A549 (cell line): ENCODE measurements around the gene FMO5. TPM values are rescaled to one million over a fixed set of nuclear protein-coding genes. Genes with fewer than 3 reads are reported as not detected.
A peak's percentile ranks its signal among the peaks of the same experiment; 100 is the strongest.

Source experiments
- ATAC-seq, 2 experiments: fragments of 200-7000 bp in 1 of 2; fragments of >200 bp in 1 of 2; cut with Nextera tagmentation in 1 of 2; cut with Tn5 transposase in 1 of 2; 3 replicates each; pipeline versions ENCODE4 v1.8.0 to v1.9.1; 2018 to 2020; ENCODE audit warnings: mild to moderate bottlenecking in 1 of 2, moderate library complexity in 1 of 2
- CTCF ChIA-PET: fragments of 300-600 bp; sonication (Branson Sonifier 250); formaldehyde crosslinking; extraction: SDS; loops from one replicate; lab custom pipeline; 2021; ENCODE audit warnings: antibody characterized with exemption, inconsistent platforms; lab: Yijun Ruan, JAX
- POLR2A ChIA-PET: fragments of 350-600 bp; formaldehyde crosslinking; extraction: SDS; loops from one replicate; lab custom pipeline; 2021; ENCODE audit warnings: antibody characterized with exemption, inconsistent platforms; lab: Yijun Ruan, JAX
- DNase-seq, 2 experiments: peaks; one replicate each; pipeline versions ENCODE4 v3.0.0 to v3.0.0-alpha.2; 2011 to 2016; ENCODE audit warnings: low read depth in 1 of 2, low spot score in 1 of 2
- FAIRE-seq: peaks from 2 replicates; lab custom pipeline; 2011; peaks lifted over from hg19 to GRCh38; lab: Jason Lieb, UNC
- H3K27ac ChIP-seq, 2 experiments: fragments of >200 bp; sonication (Bioruptor Twin); formaldehyde crosslinking; 3 replicates each; pipeline ENCODE4 v1.5.1; 2016 to 2017
- H3K4me1 ChIP-seq: fragments of >200 bp; sonication (Bioruptor Twin); formaldehyde crosslinking; 3 replicates; pipeline ENCODE4 v1.6.1; 2016
- H3K4me2 ChIP-seq: fragments of >200 bp; sonication (Bioruptor Twin); formaldehyde crosslinking; 3 replicates; pipeline ENCODE4 v1.6.1; 2016
- H3K4me3 ChIP-seq: fragments of >200 bp; sonication (Bioruptor Twin); formaldehyde crosslinking; 3 replicates; pipeline ENCODE4 v1.5.1; 2016
- H3K9me3 ChIP-seq: fragments of >200 bp; sonication (Bioruptor Twin); formaldehyde crosslinking; 3 replicates; pipeline ENCODE4 v1.6.1; 2016
- BCL3 ChIP-seq: fragments of >200 bp; sonication (Bioruptor Twin); formaldehyde crosslinking; IDR thresholded peaks from 3 replicates; pipeline ENCODE4 v1.6.1; 2016
- BHLHE40 ChIP-seq: IDR thresholded peaks from 2 replicates; pipeline ENCODE4 v1.6.1; 2012; ENCODE audit warnings: low read depth, low read length, inconsistent platforms
- ELK1 ChIP-seq: fragments of 150-350 bp; IDR thresholded peaks from 2 replicates; pipeline ENCODE4 v1.6.1; 2014; ENCODE audit warnings: low read depth, mild to moderate bottlenecking, low read length
- GATA3 ChIP-seq: IDR thresholded peaks from 2 replicates; pipeline ENCODE4 v1.6.1; 2012; ENCODE audit warnings: borderline replicate concordance
- HEYL ChIP-seq: fragments of 250-450 bp; sonication (Bioruptor Pico); IDR thresholded peaks from 2 replicates; pipeline ENCODE4 v1.8.0; 2021; ENCODE audit warnings: mild to moderate bottlenecking, moderate library complexity
- HOXA7 ChIP-seq: fragments of 250-450 bp; sonication (Bioruptor Pico); IDR thresholded peaks from 2 replicates; pipeline ENCODE4 v1.5.0; 2020; ENCODE audit warnings: mild to moderate bottlenecking, moderate library complexity
- HOXB13 ChIP-seq: fragments of 250-450 bp; sonication (Bioruptor Pico); IDR thresholded peaks from 2 replicates; pipeline ENCODE4 v1.5.0; 2020; ENCODE audit warnings: low read depth, mild to moderate bottlenecking, moderate library complexity
- HOXB5 ChIP-seq: fragments of 250-450 bp; sonication (Bioruptor Pico); IDR thresholded peaks from 2 replicates; pipeline ENCODE4 v1.5.0; 2020; ENCODE audit warnings: mild to moderate bottlenecking, moderate library complexity
- JUNB ChIP-seq: fragments of >200 bp; sonication (Bioruptor Twin); formaldehyde crosslinking; IDR thresholded peaks from 2 replicates; pipeline ENCODE4 v1.6.1; 2016
- MAZ ChIP-seq: fragments of 150-350 bp; IDR thresholded peaks from 2 replicates; pipeline ENCODE4 v1.6.1; 2014; ENCODE audit warnings: antibody characterized with exemption, low read depth, low read length, borderline replicate concordance
- NFE2L2 ChIP-seq: fragments of 150-350 bp; conservative IDR thresholded peaks from 2 replicates; pipeline ENCODE4 v1.6.1; 2014; ENCODE audit warnings: low read length
- NPAS2 ChIP-seq: fragments of 250-450 bp; sonication (Bioruptor Pico); IDR thresholded peaks from 2 replicates; pipeline ENCODE4 v1.8.0; 2022; ENCODE audit warnings: mild to moderate bottlenecking, moderate library complexity, borderline replicate concordance
- NR3C1 ChIP-seq: fragments of >200 bp; sonication (Bioruptor Twin); formaldehyde crosslinking; IDR thresholded peaks from 3 replicates; pipeline ENCODE4 v1.6.1; 2017
- PHF8 ChIP-seq: fragments of 200-600 bp; sonication (generic); IDR thresholded peaks from 2 replicates; pipeline ENCODE4 v1.6.1; 2016; ENCODE audit warnings: low read depth, mild to moderate bottlenecking, antibody characterized with exemption, moderate library complexity, borderline replicate concordance
- POLR2A ChIP-seq: IDR thresholded peaks from 2 replicates; pipeline ENCODE4 v1.6.1; 2012; ENCODE audit warnings: mild to moderate bottlenecking, low read length
- RAD21 ChIP-seq, 2 experiments: fragments of >200 bp in 1 of 2; sonication (Bioruptor Twin) in 1 of 2; formaldehyde crosslinking in 1 of 2; IDR thresholded peaks in 1 of 2; conservative IDR thresholded peaks in 1 of 2; 2 replicates in 1 of 2; 3 replicates in 1 of 2; pipeline ENCODE4 v1.6.1; 2012 to 2018; ENCODE audit warnings: inconsistent platforms in 1 of 2
- REST ChIP-seq: fragments of 200-600 bp; sonication (generic); IDR thresholded peaks from 2 replicates; pipeline ENCODE4 v1.6.1; 2016; ENCODE audit warnings: antibody characterized with exemption, mild to moderate bottlenecking, moderate library complexity
- SMC3 ChIP-seq: fragments of >200 bp; sonication (Bioruptor Twin); formaldehyde crosslinking; IDR thresholded peaks from 3 replicates; pipeline ENCODE4 v1.6.1; 2018; ENCODE audit warnings: inconsistent platforms
- SREBF2 ChIP-seq: fragments of 450-650 bp; IDR thresholded peaks from 2 replicates; pipeline ENCODE4 v1.6.1; 2014; ENCODE audit warnings: mild to moderate bottlenecking, moderate library complexity
- ZC3H11A ChIP-seq: fragments of 450-650 bp; IDR thresholded peaks from 2 replicates; pipeline ENCODE4 v1.6.1; 2014; ENCODE audit warnings: antibody characterized with exemption, mild to moderate bottlenecking
- ZFP36 ChIP-seq: fragments of 450-650 bp; IDR thresholded peaks from 2 replicates; pipeline ENCODE4 v1.6.1; 2014; ENCODE audit warnings: borderline replicate concordance; ENCODE audit not compliant: partially characterized antibody
- ZNF302 ChIP-seq: fragments of 250-450 bp; sonication (Bioruptor Pico); IDR thresholded peaks from 2 replicates; pipeline ENCODE4 v1.9.0; 2021; ENCODE audit warnings: inconsistent platforms, mild to moderate bottlenecking, moderate library complexity
- ZSCAN20 ChIP-seq: fragments of 250-450 bp; sonication (Bioruptor Pico); IDR thresholded peaks from 2 replicates; pipeline ENCODE4 v1.8.0; 2022; ENCODE audit warnings: mild to moderate bottlenecking, moderate library complexity
- WGBS: methylation state at CpG from one replicate; pipeline ENCODE4 v1.1.6; 2017; ENCODE audit errors: missing lambda C conversion rate; 5-methylcytosine and 5-hydroxymethylcytosine counted together
- polyA plus RNA-seq, 4 experiments: library from polyadenylated mRNA; depleted of rRNA in 3 of 4; stranded (reverse); fragments of >200 nt; fragmentation: RNase III in 1 of 4; extraction: RNeasy Plus Mini Kit Qiagen cat#74134 plus additional on column Dnase treatment in 1 of 4; gene quantifications; 2 replicates in 3 of 4; 3 replicates in 1 of 4; pipeline ENCODE4 v1.2.3, GENCODE V29; 2011 to 2017

The FMO5 gene
- polyA plus RNA-seq, 2 of the 4 experiments (the other 2 are of a cell fraction), result 0.37 to 3.4 TPM

GRCh38 chr1:147215540-147215916, 9.6 kb downstream of the FMO5 start:
- Histone ChIP-seq H3K4me2 (peak overlapping the region; percentile 16; the same call in 1 of the 3 replicates), H3K4me3 (no peak overlapping the region), H3K4me1 (peaks cover 12% of the 10 kb centered on the region; the same call in 2 of the 3 replicates), H3K27ac (no peak overlapping the region), H3K9me3 (no peaks in the 10 kb centered on the region)
- ChIA-PET CTCF (no interaction called here), POLR2A (no interaction called here)
- TF ChIP-seq HOXB5 (CRISPR knock-in tag) (no peak), JUNB (no peak), NFE2L2 (no peak), HOXB13 (CRISPR knock-in tag) (no peak), ZC3H11A (no peak), NPAS2 (CRISPR knock-in tag) (no peak), ZSCAN20 (CRISPR knock-in tag) (no peak), BHLHE40 (no peak), REST (no peak), ELK1 (no peak), MAZ (no peak), NR3C1 (no peak), ZNF302 (CRISPR knock-in tag) (no peak)
- DNase-seq, result no peak
- no peak for ATAC-seq
- 3% methylated on average over 2 of the region's 2 CpGs for WGBS
- FAIRE-seq, result no peak

- ChIA-PET POLR2A (no interaction called here), CTCF (interaction anchor here (1.3 kb wide), 1 partner anchor 27 kb away, joined by 3 read pairs; no protein-coding TSS in a partner anchor)
- DNase-seq (no peak), FAIRE-seq (no peak), ATAC-seq (no peak)
- TF ChIP-seq NR3C1 (no peak), RAD21 (conservative IDR thresholded peaks at IDR 0.05 in 1 of 2, IDR thresholded peaks at IDR 0.05 in 1 of 2) (no peak), MAZ (no peak), BCL3 (no peak), SMC3 (no peak), POLR2A (no peak), HEYL (CRISPR knock-in tag) (no peak), HOXA7 (no peak), PHF8 (no peak), SREBF2 (no peak), ZFP36 (no peak), GATA3 (no peak)
- H3K4me3 ChIP-seq, result no peak overlapping the region
- H3K27ac ChIP-seq, result no peak overlapping the region
- H3K4me1 ChIP-seq, result peaks cover 12% of the 10 kb centered on the region; the same call in 2 of the 3 replicates
- peak overlapping the region; percentile 16; the same call in 1 of the 3 replicates for H3K4me2 ChIP-seq
- no peaks in the 10 kb centered on the region for H3K9me3 ChIP-seq
Observed at GRCh38 chr1:147214842-147215539, 10.1 kb downstream of the FMO5 start.
